ENCODE results near the gene RAD51B. TPM values are rescaled to one million over a fixed set of nuclear protein-coding genes. Genes with fewer than 3 reads are reported as not detected.

Gene RAD51B
- total RNA-seq, 1 donor from 2014 or later, result 38.6 TPM

GRCh38 chr14:68634874-68635595 lies 815.5 kb downstream of the RAD51B start:
- no peak overlapping the region for H3K9ac ChIP-seq (ENCODE audit: low read depth in 1 of 3, low read length in 3 of 3)
- no peak overlapping the region for H3K27ac ChIP-seq (ENCODE audit: low read depth, low read length)
- H3K9me3 ChIP-seq (ENCODE audit: control insufficient read depth in 3 of 3, low read length in 3 of 3), result no peaks in the 10 kb centered on the region
- no peaks in the 10 kb centered on the region for H3K36me3 ChIP-seq (ENCODE audit: control insufficient read depth in 3 of 3, insufficient read depth in 3 of 3, low read length in 3 of 3)
- no peaks in the 10 kb centered on the region for H3K27me3 ChIP-seq (ENCODE audit: control insufficient read depth in 3 of 3, insufficient read depth in 3 of 3, low read length in 3 of 3)
- H3K4me1 ChIP-seq (ENCODE audit: control insufficient read depth in 3 of 3, insufficient read depth in 3 of 3, low read length in 3 of 3), result peaks cover 42 to 56% (median 47%) of the 10 kb centered on the region in 3 donors
- no peak overlapping the region for H3K4me3 ChIP-seq (ENCODE audit: low read length in 3 of 3)

- H3K36me3 ChIP-seq (ENCODE audit: control insufficient read depth in 3 of 3, insufficient read depth in 3 of 3, low read length in 3 of 3), result no peaks in the 10 kb centered on the region
- no peaks in the 10 kb centered on the region for H3K27me3 ChIP-seq (ENCODE audit: control insufficient read depth in 3 of 3, insufficient read depth in 3 of 3, low read length in 3 of 3)
- no peak overlapping the region for H3K4me3 ChIP-seq (ENCODE audit: low read length in 3 of 3)
- H3K27ac ChIP-seq (ENCODE audit: low read depth, low read length), result no peak overlapping the region
- peaks cover 41 to 49% (median 42%) of the 10 kb centered on the region in 3 donors for H3K4me1 ChIP-seq (ENCODE audit: control insufficient read depth in 3 of 3, insufficient read depth in 3 of 3, low read length in 3 of 3)
- peaks cover 0 to 5% (median 0%) of the 10 kb centered on the region in 3 donors for H3K9me3 ChIP-seq (ENCODE audit: control insufficient read depth in 3 of 3, low read length in 3 of 3)
- H3K9ac ChIP-seq (ENCODE audit: low read depth in 1 of 3, low read length in 3 of 3), result no peak overlapping the region
These were observed 817.0 kb downstream of the RAD51B start for GRCh38 chr14:68636597-68636996.

- H3K4me3 ChIP-seq (ENCODE audit: low read length in 3 of 3), result no peak overlapping the region
- H3K27ac ChIP-seq (ENCODE audit: low read depth, low read length), result peak overlapping the region; percentile 68
- no peak overlapping the region for H3K9ac ChIP-seq (ENCODE audit: low read depth in 1 of 3, low read length in 3 of 3)
- H3K27me3 ChIP-seq (ENCODE audit: control insufficient read depth in 3 of 3, insufficient read depth in 3 of 3, low read length in 3 of 3), result no peaks in the 10 kb centered on the region
- H3K9me3 ChIP-seq (ENCODE audit: control insufficient read depth in 3 of 3, low read length in 3 of 3), result peaks cover 0 to 5% (median 0%) of the 10 kb centered on the region in 3 donors
- peaks cover 37 to 42% (median 41%) of the 10 kb centered on the region in 3 donors for H3K4me1 ChIP-seq (ENCODE audit: control insufficient read depth in 3 of 3, insufficient read depth in 3 of 3, low read length in 3 of 3)
- no peaks in the 10 kb centered on the region for H3K36me3 ChIP-seq (ENCODE audit: control insufficient read depth in 3 of 3, insufficient read depth in 3 of 3, low read length in 3 of 3)
These were observed 817.8 kb downstream of the RAD51B start for GRCh38 chr14:68637106-68638021.

- peaks cover 0 to 5% (median 0%) of the 10 kb centered on the region in 3 donors for H3K9me3 ChIP-seq (ENCODE audit: control insufficient read depth in 3 of 3, low read length in 3 of 3)
- peaks cover 29 to 37% (median 33%) of the 10 kb centered on the region in 3 donors for H3K4me1 ChIP-seq (ENCODE audit: control insufficient read depth in 3 of 3, insufficient read depth in 3 of 3, low read length in 3 of 3)
- H3K9ac ChIP-seq (ENCODE audit: low read depth in 1 of 3, low read length in 3 of 3), result peak overlapping the region in 1 of 3 donors; percentile 54
- peak overlapping the region in 1 of 3 donors; percentile 22 for H3K4me3 ChIP-seq (ENCODE audit: low read length in 3 of 3)
- H3K27me3 ChIP-seq (ENCODE audit: control insufficient read depth in 3 of 3, insufficient read depth in 3 of 3, low read length in 3 of 3), result no peaks in the 10 kb centered on the region
- no peaks in the 10 kb centered on the region for H3K36me3 ChIP-seq (ENCODE audit: control insufficient read depth in 3 of 3, insufficient read depth in 3 of 3, low read length in 3 of 3)
- peak overlapping the region; percentile 68 for H3K27ac ChIP-seq (ENCODE audit: low read depth, low read length)
These were observed 818.8 kb downstream of the RAD51B start for GRCh38 chr14:68638141-68638999.

GRCh38 chr14:68639000-68639757 lies 819.6 kb downstream of the RAD51B start:
- Histone ChIP-seq H3K4me3 (ENCODE audit: low read length in 3 of 3) (peak overlapping the region in 1 of 3 donors; percentile 22), H3K36me3 (ENCODE audit: control insufficient read depth in 3 of 3, insufficient read depth in 3 of 3, low read length in 3 of 3) (no peaks in the 10 kb centered on the region), H3K9me3 (ENCODE audit: control insufficient read depth in 3 of 3, low read length in 3 of 3) (peaks cover 0 to 5% (median 0%) of the 10 kb centered on the region in 3 donors), H3K27ac (ENCODE audit: low read depth, low read length) (peak overlapping the region; percentile 68), H3K9ac (ENCODE audit: low read depth in 1 of 3, low read length in 3 of 3) (peak overlapping the region in 2 of 3 donors; percentile 40 to 77), H3K27me3 (ENCODE audit: control insufficient read depth in 3 of 3, insufficient read depth in 3 of 3, low read length in 3 of 3) (no peaks in the 10 kb centered on the region), H3K4me1 (ENCODE audit: control insufficient read depth in 3 of 3, insufficient read depth in 3 of 3, low read length in 3 of 3) (peaks cover 23 to 29% (median 27%) of the 10 kb centered on the region in 3 donors)

- H3K4me3 ChIP-seq (ENCODE audit: low read length in 3 of 3), result no peak overlapping the region
- H3K9ac ChIP-seq (ENCODE audit: low read depth in 1 of 3, low read length in 3 of 3), result peak overlapping the region in 2 of 3 donors; percentile 40 to 77
- peaks cover 0 to 5% (median 0%) of the 10 kb centered on the region in 3 donors for H3K9me3 ChIP-seq (ENCODE audit: control insufficient read depth in 3 of 3, low read length in 3 of 3)
- H3K36me3 ChIP-seq (ENCODE audit: control insufficient read depth in 3 of 3, insufficient read depth in 3 of 3, low read length in 3 of 3), result no peaks in the 10 kb centered on the region
- H3K4me1 ChIP-seq (ENCODE audit: control insufficient read depth in 3 of 3, insufficient read depth in 3 of 3, low read length in 3 of 3), result peaks cover 23 to 27% (median 23%) of the 10 kb centered on the region in 3 donors
- H3K27me3 ChIP-seq (ENCODE audit: control insufficient read depth in 3 of 3, insufficient read depth in 3 of 3, low read length in 3 of 3), result no peaks in the 10 kb centered on the region
- peak overlapping the region; percentile 68 for H3K27ac ChIP-seq (ENCODE audit: low read depth, low read length)
These were observed 820.4 kb downstream of the RAD51B start for GRCh38 chr14:68639758-68640574.

- H3K27ac ChIP-seq (ENCODE audit: low read depth, low read length), result no peak overlapping the region
- no peak overlapping the region for H3K4me3 ChIP-seq (ENCODE audit: low read length in 3 of 3)
- H3K9me3 ChIP-seq (ENCODE audit: control insufficient read depth in 3 of 3, low read length in 3 of 3), result peaks cover 0 to 5% (median 0%) of the 10 kb centered on the region in 3 donors
- H3K4me1 ChIP-seq (ENCODE audit: control insufficient read depth in 3 of 3, insufficient read depth in 3 of 3, low read length in 3 of 3), result peaks cover 9 to 13% (median 11%) of the 10 kb centered on the region in 3 donors
- H3K36me3 ChIP-seq (ENCODE audit: control insufficient read depth in 3 of 3, insufficient read depth in 3 of 3, low read length in 3 of 3), result no peaks in the 10 kb centered on the region
- H3K27me3 ChIP-seq (ENCODE audit: control insufficient read depth in 3 of 3, insufficient read depth in 3 of 3, low read length in 3 of 3), result no peaks in the 10 kb centered on the region
- H3K9ac ChIP-seq (ENCODE audit: low read depth in 1 of 3, low read length in 3 of 3), result no peak overlapping the region
These were observed 824.1 kb downstream of the RAD51B start for GRCh38 chr14:68643673-68644072.

GRCh38 chr14:68644101-68644500 lies 824.5 kb downstream of the RAD51B start:
- H3K4me3 ChIP-seq (ENCODE audit: low read length in 3 of 3), result no peak overlapping the region
- H3K9ac ChIP-seq (ENCODE audit: low read depth in 1 of 3, low read length in 3 of 3), result no peak overlapping the region
- H3K9me3 ChIP-seq (ENCODE audit: control insufficient read depth in 3 of 3, low read length in 3 of 3), result peaks cover 0 to 5% (median 0%) of the 10 kb centered on the region in 3 donors
- peaks cover 5 to 13% (median 11%) of the 10 kb centered on the region in 3 donors for H3K4me1 ChIP-seq (ENCODE audit: control insufficient read depth in 3 of 3, insufficient read depth in 3 of 3, low read length in 3 of 3)
- no peak overlapping the region for H3K27ac ChIP-seq (ENCODE audit: low read depth, low read length)
- H3K36me3 ChIP-seq (ENCODE audit: control insufficient read depth in 3 of 3, insufficient read depth in 3 of 3, low read length in 3 of 3), result no peaks in the 10 kb centered on the region
- H3K27me3 ChIP-seq (ENCODE audit: control insufficient read depth in 3 of 3, insufficient read depth in 3 of 3, low read length in 3 of 3), result no peaks in the 10 kb centered on the region
